ENCODE results near the gene SERGEF. TPM values are rescaled to one million over a fixed set of nuclear protein-coding genes. Genes with fewer than 3 reads are reported as not detected.

The SERGEF gene
- total RNA-seq, 1 donor from 2014 or later: 15.4 TPM

DNA sequence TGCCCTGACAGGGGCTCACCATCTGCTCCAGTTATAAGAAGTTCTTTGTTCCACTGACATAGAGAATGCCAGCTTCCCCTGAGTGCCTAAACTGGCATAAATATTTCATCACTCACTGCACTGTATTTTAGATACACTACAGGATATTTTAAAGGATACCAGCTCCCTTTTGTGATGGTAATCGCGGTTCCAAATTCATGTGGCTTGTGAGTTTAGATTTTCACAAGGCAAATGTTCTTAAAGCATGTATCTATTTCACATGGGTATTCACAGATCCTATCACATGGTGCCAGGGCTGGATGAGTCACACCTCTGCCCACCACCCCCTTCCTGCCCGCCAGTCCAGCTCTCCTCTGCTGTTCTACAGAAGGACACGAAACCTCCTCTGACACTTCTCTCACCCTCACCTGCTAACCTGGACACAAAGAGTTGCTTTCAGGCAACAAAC is 172.7 kb downstream of the SERGEF start:
- intact Hi-C loops (cut with micrococcal nuclease): no loop called here
- no peak for ATAC-seq
- no peak for DNase-seq

DNA sequence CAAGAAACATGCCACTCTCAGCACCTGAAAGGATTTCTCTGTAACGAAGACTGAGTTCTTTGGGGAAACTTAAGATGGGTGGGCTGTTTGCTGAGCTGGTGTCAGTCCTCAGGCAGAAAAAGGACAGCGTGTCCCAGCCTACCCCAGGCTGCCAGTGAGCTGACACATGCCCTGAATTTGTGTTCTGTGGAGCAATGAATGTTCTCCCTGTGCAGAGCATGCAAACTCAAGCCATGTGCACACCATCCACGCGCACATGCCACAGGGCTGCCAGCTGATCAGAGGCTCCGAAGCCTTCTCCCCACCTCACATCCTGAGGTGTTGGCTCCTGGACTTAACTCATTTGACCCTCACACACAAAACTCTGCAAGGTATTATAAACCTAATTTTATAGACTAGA is 173.4 kb downstream of the SERGEF start:
- DNase-seq: no peak
- ATAC-seq: peak; percentile 59
- intact Hi-C loops (cut with micrococcal nuclease): no loop called here

DNA sequence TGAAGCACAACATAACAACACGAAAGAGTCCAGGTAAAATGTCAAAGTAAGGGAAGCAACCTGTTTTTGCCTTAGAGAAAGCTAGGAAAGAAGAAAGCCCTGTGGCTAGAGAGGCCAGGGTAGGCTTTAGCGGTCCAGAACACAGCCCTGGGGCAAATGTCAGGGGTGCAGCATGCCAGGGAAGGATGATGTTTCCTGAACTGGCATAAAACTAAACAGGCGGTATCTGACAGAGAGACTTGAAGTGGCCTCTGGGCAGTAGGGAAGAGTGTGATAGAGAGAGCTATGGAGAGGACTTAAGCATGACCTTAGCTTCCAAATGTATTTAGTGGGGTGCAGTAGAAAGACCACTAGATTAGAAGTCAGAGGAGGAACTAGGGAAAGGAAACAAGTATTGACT is 174.7 kb downstream of the SERGEF start:
- DNase-seq: no peak
- ATAC-seq: no peak
- intact Hi-C loops (cut with micrococcal nuclease): no loop called here

DNA sequence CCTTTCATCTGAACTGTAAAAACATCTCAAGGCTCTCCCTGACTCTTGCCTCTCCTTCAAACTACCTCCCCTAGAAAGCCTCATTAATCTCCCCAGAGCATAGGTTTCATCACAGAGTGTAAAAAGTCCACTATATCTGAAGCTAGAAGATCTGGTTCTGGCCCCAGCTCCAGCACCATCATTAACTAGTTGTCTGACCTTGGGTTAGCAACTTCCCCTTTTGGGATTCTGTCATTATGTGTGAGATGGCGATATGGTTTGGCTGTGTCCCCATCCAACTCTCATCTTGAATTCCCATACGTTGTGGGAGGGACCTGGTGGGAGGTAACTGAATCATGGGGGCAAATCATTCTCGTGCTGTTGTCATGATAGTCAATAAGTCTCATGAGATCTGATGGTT is 181.0 kb downstream of the SERGEF start:
- DNase-seq (no peak), ATAC-seq (no peak)
- intact Hi-C loops (cut with micrococcal nuclease): no loop called here

DNA sequence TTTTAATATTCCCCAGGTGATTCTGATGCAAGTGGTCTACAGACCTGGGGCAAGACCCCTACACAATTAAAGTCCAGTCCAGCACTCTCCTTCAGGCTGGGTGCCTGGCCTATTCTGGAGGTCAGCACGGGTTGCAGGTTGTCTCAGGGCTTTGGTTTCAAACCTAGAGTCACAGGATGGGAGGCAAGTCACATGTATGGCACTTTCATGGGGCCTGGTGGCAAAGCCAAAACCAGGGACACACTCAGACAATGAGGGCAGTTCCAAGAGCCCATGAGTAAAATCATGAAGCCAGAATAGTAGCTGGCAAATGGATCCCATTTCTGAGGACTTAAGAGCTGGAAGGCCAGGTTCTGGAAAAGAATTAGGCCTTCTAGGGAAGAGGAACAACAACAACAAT is 181.6 kb downstream of the SERGEF start:
- no peak for DNase-seq
- no peak for ATAC-seq
- intact Hi-C loops (cut with micrococcal nuclease): no loop called here

DNA sequence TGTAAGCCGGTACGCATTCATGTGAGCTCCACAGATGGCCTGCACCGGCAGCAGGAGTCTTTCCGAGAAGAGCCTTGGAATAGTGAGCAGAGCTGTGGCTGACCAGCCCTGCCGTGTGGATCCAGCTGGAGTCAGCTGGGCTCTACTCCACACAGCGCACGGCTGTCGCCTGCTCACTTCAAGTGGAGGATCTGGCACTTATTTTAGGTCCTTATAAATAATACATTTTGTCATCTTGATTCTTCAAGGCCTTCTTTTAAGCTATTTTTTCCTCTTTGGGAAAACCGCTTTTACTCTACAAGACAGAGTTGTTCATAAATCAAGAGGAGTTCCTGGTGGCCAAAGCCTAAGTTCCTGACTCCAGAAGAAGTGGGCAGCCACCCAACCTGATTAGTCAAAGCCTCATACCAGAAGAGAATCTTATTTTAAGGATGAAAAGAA is 184.5 kb downstream of the SERGEF start:
- intact Hi-C loops (cut with micrococcal nuclease): no loop called here
- DNase-seq: peak; percentile 77
- peak; percentile 98 for ATAC-seq

DNA sequence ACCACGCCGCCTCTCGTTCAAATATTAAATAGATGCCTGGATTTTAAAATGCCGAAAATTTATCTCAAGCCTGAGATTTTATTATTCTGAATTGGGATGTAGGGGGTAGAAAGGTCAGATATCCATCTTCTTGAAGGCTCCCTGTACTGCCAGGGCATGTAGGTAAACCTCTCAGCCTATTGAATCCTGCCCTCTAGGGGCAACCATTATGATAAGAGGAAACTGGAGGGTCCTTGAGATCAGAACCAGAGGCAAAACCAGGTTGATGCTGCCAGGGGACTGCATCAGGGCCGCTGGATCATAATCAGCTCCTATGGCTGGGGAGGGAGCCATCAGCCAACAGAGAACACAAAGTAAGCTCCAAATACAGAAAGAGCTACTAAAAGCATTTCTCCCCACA is 185.8 kb downstream of the SERGEF start:
- intact Hi-C loops (cut with micrococcal nuclease): no loop called here
- DNase-seq (no peak), ATAC-seq (no peak)

DNA sequence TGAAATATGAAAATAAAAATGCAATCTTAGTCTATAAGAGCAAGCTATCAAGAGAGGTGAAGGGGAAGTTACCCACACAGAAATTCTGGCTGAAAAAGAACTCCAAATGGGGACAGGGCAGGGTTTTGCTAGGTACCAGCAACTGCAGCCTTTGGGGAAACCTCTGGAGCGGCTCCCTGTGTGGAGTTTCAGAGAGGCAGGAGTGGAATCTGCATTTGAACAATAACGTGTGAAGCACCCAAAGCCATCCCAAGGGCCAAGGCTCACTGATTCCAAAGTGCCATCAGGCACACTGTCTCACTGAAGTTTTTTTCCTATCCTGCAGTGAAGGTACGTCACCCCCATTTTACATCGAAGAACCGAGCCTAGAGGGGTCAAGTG is 190.5 kb downstream of the SERGEF start:
- intact Hi-C loops (cut with micrococcal nuclease): no loop called here
- DNase-seq (no peak), ATAC-seq (peak; percentile 49)

DNA sequence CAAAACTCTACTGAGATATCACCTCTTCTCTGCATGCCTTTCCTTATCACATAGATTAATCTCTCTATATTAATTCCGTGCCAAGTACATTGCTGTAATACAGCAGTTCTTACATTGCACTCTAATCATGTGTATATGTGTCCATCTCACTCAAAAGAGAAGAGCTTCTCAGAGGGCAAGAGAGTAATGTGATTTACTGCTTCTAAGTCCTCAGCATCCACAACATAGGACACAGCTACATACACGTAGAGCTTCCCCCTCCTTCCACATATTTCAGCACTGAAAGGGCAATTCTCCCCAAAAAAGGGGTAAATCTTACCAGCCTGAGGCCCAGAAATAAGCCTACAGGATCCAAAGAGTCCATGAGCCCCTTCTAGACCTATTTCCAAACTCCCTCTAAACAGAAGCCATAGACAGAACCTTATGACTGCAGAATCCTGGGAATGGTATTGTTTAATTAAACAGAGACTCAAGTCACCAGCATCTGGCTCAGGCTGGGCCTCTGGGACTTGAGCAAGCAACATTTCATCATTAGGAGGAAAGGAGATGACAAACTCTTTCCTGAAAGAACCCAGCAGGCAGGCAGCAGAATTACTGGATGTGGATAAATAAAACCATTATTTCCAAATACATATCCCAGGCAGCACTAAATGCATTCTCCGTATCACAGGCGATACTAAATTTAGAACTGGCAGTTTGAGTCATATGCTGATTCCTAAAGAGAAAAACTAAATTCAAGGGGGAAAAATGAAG is 191.0 kb downstream of the SERGEF start:
- intact Hi-C loops (cut with micrococcal nuclease): no loop called here
- ATAC-seq (peak; percentile 85), DNase-seq (peak; percentile 56)

DNA sequence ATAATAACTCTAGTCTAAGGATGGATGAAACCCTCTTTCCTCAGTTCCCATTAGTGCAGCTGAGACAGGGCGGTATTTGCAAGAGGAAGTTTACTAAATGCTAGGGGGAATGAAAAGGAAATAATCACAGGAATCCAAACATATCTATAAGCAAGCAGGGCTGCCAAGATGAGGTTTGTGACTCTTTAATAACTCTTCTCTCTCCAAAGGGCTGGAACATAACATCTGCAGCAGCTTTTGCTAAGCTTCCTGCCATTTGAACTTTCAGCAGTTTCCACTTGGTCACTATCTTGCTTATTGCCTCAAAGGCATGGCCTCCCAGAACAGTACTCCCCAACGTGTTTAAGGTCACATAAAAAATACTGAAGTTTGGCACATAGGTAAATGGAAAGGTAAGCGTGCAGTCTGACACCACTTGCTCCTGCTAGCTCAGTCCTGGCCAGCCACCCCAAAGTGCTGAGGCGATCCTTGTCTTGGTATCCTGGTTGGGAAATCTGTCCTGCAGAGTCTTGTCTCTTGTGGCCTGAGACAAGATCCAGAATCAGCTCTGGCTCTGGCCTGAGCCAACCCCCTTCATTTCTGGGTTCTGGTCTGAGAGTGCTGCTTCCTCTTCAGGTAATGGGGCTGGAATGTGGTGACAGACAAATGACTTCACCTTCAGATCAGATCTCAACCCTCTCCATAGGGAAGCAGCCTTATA is 196.5 kb downstream of the SERGEF start:
- ATAC-seq (peak; percentile 60), DNase-seq (no peak)
- intact Hi-C loops (cut with micrococcal nuclease): no loop called here

DNA sequence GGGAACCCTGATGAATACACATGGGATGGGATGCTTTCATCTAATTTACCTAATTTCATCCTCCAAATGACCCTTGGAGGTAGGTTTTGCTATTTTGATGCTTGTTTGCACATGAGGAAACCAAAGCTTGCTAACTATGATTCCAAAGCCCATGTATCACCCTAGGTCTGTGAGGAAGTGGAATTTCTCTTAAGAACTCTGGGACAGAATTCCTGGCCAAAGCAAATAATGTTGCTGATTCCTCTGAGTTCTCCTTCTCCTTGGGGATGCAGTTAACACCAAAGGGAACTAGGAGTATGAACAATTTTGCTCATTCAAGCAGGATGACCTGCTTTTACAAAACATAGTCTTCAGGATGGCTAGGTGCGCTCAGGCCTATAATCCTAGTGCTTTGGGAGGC is 198.3 kb downstream of the SERGEF start:
- no peak for DNase-seq
- intact Hi-C loops (cut with micrococcal nuclease): no loop called here
- ATAC-seq: no peak

DNA sequence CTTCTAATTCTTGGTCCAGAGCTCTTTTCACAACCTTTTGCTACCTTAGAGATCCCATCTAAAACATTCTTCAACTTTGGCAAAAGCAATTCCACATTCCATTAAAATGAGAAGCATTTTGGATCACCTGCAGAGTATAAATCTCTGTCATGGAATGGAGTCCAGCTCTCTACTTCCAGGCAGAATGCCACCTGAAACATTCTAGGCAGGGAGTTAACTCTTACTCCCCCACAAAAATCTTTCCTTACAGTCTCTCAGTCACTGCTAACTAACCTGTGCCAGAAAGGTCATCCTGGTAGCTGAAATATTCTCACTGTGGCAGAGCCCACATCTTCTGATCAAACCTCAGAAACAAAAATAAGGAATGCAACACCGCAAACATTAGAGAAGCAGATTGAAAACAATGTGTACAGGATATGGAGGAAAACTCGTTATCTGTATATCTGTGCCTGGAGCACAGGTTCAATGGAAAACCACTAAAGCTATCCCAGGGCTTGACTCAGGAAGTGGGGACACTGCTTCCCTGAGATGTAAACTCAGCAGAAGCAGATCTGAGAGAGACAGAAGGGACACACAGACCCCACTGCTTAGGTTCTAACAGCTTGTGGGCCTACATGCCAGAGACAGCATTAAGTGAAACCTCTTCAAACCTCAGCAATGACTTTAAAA is 199.3 kb downstream of the SERGEF start:
- ATAC-seq (no peak), DNase-seq (no peak)
- intact Hi-C loops (cut with micrococcal nuclease): no loop called here

DNA sequence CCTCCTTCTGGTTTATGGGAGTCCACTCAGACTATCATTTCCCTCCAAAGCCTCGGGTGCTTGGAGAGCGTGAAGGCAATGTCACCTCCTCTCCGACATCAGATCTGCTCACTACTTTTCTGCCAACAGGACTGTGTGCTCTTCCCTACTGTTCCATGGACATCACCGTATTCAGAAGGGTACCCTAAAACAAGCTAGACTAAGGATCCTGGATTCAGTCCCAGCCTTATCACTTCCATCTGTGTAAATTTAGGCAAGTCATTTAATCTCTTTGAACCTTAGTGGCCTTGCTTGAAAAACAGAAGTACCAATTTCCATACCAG is 200.0 kb downstream of the SERGEF start:
- no peak for DNase-seq
- intact Hi-C loops (cut with micrococcal nuclease): no loop called here

DNA sequence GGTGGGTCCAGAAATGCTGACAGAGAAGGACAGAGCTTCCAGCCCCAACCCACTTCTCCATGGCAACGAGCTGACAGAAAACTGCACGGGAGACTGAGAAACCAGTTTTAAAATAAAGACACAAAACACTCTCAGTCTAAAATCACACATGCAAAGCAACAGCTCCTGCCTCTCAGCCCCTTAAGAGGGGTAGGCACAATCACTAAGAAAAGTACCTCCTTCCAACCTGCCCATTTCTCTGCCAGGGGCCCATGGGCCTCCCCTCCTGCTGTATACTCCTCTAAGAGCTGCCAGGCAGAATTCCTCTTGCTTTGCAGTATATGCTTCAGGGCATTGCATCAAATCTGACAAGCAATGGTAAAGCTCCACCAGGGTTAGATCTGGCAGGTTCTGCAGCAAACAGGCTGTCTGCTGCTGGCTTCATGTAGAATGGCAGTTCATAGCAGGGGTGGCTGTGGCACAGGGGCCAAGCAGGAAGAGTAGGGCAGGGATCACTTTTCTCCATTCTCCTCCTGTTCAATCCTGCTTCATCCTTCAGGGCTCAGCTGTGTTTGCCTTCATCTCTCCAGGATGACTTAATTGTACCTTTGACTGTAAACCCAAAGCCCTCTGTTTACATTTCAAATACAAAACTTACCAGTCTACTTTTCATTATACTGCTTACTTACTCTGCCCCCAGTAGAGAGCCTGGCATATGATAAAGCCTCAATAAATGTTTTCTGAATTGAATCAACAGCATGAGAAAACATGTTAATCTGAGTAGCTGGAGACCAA is 200.6 kb downstream of the SERGEF start:
- ATAC-seq (no peak), DNase-seq (no peak)
- intact Hi-C loops (cut with micrococcal nuclease): no loop called here

More for the DNA sequence above, 200.0 kb downstream of the SERGEF start:
- ATAC-seq: no peak

DNA sequence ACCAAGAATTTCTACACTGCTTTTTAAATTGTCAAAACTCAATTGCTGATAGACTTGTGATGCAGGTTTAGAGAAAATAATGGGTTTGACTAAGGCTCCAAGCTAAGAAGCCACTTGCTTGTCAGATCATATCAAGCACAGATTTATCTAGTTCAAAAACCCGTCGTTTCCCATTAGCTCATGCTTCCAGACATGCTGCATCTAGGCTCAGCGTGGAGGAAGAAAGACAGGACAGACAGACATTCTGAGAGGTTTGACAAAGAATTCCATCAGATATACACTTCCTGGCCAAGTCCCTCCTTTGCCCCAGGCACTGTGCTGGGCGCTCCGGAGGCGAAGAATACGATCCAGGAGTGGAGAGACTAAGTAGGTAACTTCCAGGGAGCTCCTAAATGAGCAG is 201.5 kb downstream of the SERGEF start:
- intact Hi-C loops (cut with micrococcal nuclease): no loop called here
- ATAC-seq (no peak), DNase-seq (no peak)

DNA sequence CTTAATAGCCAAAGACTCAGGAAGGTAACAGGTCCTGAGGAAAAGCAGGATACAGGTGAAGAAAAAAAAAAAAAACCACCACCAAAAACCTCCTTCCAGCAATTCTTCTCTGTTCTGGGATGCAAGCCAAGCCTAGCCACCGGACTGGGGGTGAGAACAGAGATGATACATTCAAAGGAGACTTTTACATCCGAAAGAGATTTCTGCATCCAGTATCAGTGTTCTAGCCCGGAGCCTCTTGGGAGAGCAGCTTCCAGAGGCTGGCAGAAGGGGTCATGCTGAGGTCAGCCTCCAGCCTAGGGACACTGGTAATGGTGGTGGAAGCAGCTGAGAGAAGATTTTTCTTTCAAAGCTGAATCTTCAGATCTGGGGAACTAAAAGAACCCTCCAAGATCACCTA is 202.1 kb downstream of the SERGEF start:
- peak; percentile 57 for ATAC-seq
- peak; percentile 39 for DNase-seq
- intact Hi-C loops (cut with micrococcal nuclease): no loop called here

DNA sequence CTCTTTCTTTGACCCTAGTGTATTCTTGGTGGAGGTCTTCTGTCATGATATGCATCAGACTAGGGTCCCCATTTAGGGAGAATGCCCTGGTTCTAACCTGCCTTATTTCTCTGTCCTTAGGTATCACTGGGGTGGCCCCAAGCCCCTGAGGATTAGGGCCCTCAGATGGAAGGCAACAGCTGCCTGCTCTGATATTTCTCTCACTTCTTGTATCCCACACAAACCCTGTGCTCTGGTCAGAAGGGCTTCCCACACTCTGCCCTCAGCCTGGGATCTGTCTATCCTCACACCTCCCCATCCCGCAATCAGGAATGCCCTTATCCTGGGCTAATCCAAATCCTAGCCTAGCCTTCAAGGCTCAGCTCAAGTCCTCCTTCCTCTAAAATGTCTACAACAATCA is 202.8 kb downstream of the SERGEF start:
- no peak for DNase-seq
- no peak for ATAC-seq
- intact Hi-C loops (cut with micrococcal nuclease): no loop called here

DNA sequence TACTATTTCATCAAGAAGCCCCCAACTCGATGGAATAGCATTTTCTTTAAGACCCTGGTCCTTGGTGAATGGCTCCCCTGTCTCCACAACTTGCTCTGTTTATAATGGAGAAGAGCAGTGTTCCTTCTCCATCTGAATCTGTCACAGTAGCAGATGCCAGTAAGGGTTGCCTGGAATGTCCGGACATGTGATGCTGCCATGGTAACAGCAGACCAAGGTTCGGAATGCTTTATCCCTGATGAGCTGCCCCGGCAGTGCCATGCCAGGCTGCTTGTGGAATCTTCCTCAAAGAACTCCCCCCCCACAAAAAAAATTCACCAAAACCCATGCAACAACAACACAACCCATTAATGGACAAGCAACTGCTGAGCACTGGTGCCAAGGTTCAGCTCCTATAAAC is 205.8 kb downstream of the SERGEF start:
- ATAC-seq: peak; percentile 50
- DNase-seq: no peak
- intact Hi-C loops (cut with micrococcal nuclease): no loop called here

DNA sequence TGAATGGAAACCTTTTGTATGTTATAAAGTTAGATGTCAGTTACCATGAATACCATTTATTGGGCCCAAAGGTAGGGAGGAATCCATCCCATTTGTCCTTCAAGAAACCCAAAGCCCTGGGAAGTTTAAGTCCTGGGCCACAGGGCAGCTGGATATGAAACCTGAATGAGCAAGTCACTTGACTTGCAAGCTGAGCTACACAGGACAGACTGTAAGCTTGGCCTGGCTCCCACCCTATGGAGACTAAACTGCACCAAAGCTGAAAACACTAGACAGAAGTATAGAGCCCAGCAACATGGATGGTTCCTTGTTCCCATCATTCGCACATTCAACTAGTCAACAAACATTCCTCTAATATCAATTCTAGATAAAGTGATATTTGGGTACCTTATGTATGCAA is 207.0 kb downstream of the SERGEF start:
- intact Hi-C loops (cut with micrococcal nuclease): no loop called here
- DNase-seq (no peak), ATAC-seq (peak; percentile 71)

DNA sequence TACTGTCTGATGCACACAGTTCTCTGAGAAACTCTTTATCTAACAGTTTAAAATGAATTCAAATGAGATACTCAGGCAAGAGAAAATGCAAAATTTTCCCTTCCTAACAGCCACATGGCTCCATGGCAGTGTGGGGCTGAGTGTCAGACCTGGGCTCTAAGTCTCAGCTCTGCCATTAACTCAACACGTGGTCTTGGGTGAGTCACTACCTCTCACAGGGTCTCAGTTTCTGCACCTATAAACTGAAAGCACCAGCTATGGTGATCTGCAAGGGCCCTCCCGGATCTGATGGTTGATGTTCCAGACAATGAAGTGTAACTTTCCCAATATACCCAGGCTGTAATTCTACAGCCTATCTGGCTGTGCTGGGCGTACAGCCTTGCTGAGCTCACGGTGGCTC is 207.8 kb downstream of the SERGEF start:
- no peak for ATAC-seq
- intact Hi-C loops (cut with micrococcal nuclease): no loop called here
- DNase-seq: no peak
